Muscle of leg (tissue), 16 donors: ENCODE results near the gene ZNF540. TPM values are rescaled to one million over a fixed set of nuclear protein-coding genes. Genes with fewer than 3 reads are reported as not detected.

ENCODE experiments used
- DNase-seq: peaks from one replicate; pipeline ENCODE4 v3.0.0; 2013
- H3K27ac ChIP-seq: one replicate; pipeline ENCODE4 v1.5.1; 2013; ENCODE audit warnings: mild to moderate bottlenecking, low read length, control low read depth
- H3K27me3 ChIP-seq: one replicate; pipeline ENCODE4 v1.6.1; 2013; ENCODE audit warnings: low read length; ENCODE audit not compliant: control insufficient read depth, insufficient read depth
- H3K36me3 ChIP-seq: one replicate; pipeline ENCODE4 v1.6.1; 2013; ENCODE audit warnings: low read length; ENCODE audit not compliant: control insufficient read depth, insufficient read depth
- H3K4me1 ChIP-seq: one replicate; pipeline ENCODE4 v1.6.1; 2013; ENCODE audit warnings: low read length; ENCODE audit not compliant: control insufficient read depth, insufficient read depth
- H3K4me3 ChIP-seq: one replicate; pipeline ENCODE4 v1.5.1; 2013; ENCODE audit warnings: low read length, control low read depth
- H3K9me3 ChIP-seq: replicated peaks from 2 replicates; pipeline ENCODE4 v1.6.1; 2013; ENCODE audit warnings: low read depth, low read length; ENCODE audit not compliant: control insufficient read depth
- WGBS: methylation state at CpG from one replicate; pipeline ENCODE4 v1.1.5; 2013; ENCODE audit warnings: missing lambda C conversion rate; ENCODE audit not compliant: insufficient coverage; 5-methylcytosine and 5-hydroxymethylcytosine counted together
- long read RNA-seq, 11 donors: transcript quantifications; one replicate each; lab custom pipeline, GENCODE V29; 2026
- polyA plus RNA-seq, 8 donors: library from polyadenylated mRNA; unstranded; fragments of 120-200 nt; gene quantifications; one replicate each; pipeline versions ENCODE4 v1.2.1 to v1.2.3, GENCODE V29; 2013; ENCODE audit warnings: inconsistent platforms in 1 of 8, low replicate concordance in 1 of 8; ENCODE audit not compliant: insufficient read length in 8 of 8, insufficient read depth in 1 of 8
- total RNA-seq: library from RNA; stranded (reverse); fragments of 120-200 nt; gene quantifications from one replicate; pipeline ENCODE4 v1.2.4, GENCODE V29; 2013

The ZNF540 gene
- total RNA-seq, result 2.1 TPM
- 1 to 10 TPM; 1.4 to 2.3 (median 1.9) TPM for polyA plus RNA-seq
- long read RNA-seq, donor 1, partial matches to known transcripts, result 0 of 1 reads
- long read RNA-seq, donor 1, other reads (novel, unspliced or antisense), result 0 of 1 reads
- long read RNA-seq, donor 2, result 0 reads
- long read RNA-seq, donor 3, partial matches to known transcripts, result 0 of 1 reads
- long read RNA-seq, donor 3, other reads (novel, unspliced or antisense), result 0 of 1 reads
- long read RNA-seq, donor 4, partial matches to known transcripts, result 0 of 1 reads
- long read RNA-seq, donor 4, other reads (novel, unspliced or antisense), result 0 of 1 reads
- long read RNA-seq, donor 5, partial matches to known transcripts, result 0 of 1 reads
- long read RNA-seq, donor 5, other reads (novel, unspliced or antisense), result 0 of 1 reads
- long read RNA-seq, donor 6, partial matches to known transcripts, result 0 of 1 reads
- long read RNA-seq, donor 6, other reads (novel, unspliced or antisense), result 0 of 1 reads
- long read RNA-seq, donor 7, result 0 reads
- long read RNA-seq, donor 8, result 0 reads
- long read RNA-seq, donor 9, partial matches to known transcripts, result 0 of 1 reads
- long read RNA-seq, donor 9, other reads (novel, unspliced or antisense), result 0 of 1 reads
- long read RNA-seq, donor 10, partial matches to known transcripts, result 0 of 4 reads
- long read RNA-seq, donor 10, other reads (novel, unspliced or antisense), result 0 of 4 reads
- long read RNA-seq, donor 11, partial matches to known transcripts, result 0 of 1 reads
- long read RNA-seq, donor 11, other reads (novel, unspliced or antisense), result 0 of 1 reads

GRCh38 chr19:37594304-37594981 is at the start of gene ZNF540, which contains the start of gene ZNF571:
TSS of gene ZNF540 (plus strand) at chr19:37594876. CDS start at chr19:37598448, 3,572 bp downstream.
TSS of gene ZNF571 (minus strand) at chr19:37594792. CDS start at chr19:37586676, 8,116 bp downstream.
- H3K4me3 ChIP-seq, result peak within 1 kb of the TSS; percentile 91
- H3K4me1 ChIP-seq, result peaks cover 5% of the 10 kb centered on the region
- under 1% methylated on average over 52 of the region's 53 CpGs for WGBS
- no peaks in the 10 kb centered on the region for H3K27me3 ChIP-seq
- H3K36me3 ChIP-seq, result peaks cover 1% of the 10 kb centered on the region
- peaks cover 18% of the 10 kb centered on the region for H3K9me3 ChIP-seq
- DNase-seq, result peak; percentile 98
- H3K27ac ChIP-seq, result peak within 1 kb of the TSS; percentile 94

GRCh38 chr19:37551129-37551993 is 43.3 kb upstream of the ZNF540 start:
- 1% methylated on average over 63 of the region's 65 CpGs for WGBS
- peaks cover 79% of the 10 kb centered on the region for H3K9me3 ChIP-seq
- H3K27me3 ChIP-seq, result no peaks in the 10 kb centered on the region
- peak; percentile 69 for DNase-seq
- peak overlapping the region; percentile 68 for H3K4me3 ChIP-seq
- no peaks in the 10 kb centered on the region for H3K36me3 ChIP-seq
- peaks cover 4% of the 10 kb centered on the region for H3K4me1 ChIP-seq
- peak overlapping the region; percentile 87 for H3K27ac ChIP-seq

- no CpG with 5 or more reads among the region's 3 CpGs for WGBS
- no peak for DNase-seq
- Histone ChIP-seq H3K36me3 (peaks cover 10% of the 10 kb centered on the region), H3K4me3 (no peak overlapping the region), H3K27me3 (no peaks in the 10 kb centered on the region), H3K4me1 (no peaks in the 10 kb centered on the region), H3K27ac (no peak overlapping the region), H3K9me3 (peaks cover 78% of the 10 kb centered on the region)
These were observed 31.2 kb upstream of the ZNF540 start for GRCh38 chr19:37563518-37563917.

DNA sequence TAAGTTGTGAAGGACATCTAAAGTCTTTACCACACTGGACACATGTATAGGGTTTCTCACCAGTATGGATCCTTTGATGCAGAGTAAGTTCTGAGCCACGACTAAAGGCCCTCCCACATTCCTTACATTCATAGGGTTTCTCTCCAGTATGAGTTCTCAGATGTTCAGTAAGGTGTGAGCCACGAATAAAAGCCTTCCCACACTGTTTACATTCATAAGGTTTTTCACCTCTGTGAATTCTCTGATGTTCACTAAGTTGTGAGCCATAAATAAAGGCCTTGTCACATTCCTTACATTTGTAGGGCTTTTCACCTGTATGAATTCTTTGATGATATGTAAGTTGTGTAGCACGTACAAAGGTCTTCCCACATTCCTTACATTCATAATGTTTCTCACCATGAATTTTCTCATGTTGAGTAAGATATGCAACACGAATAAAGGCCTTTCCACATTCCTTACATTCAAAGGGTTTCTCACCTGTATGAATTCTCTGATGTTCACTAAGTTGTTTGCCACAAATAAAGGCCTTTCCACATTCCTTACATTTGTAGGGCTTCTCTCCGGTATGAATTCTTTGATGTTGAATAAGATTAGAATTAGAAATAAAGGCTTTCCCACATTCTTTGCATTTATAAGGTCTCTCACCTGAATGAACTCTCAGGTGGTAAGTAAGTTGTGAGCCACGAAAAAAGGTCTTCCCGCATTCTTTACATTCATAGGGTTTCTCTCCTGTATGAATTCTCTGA is 29.9 kb upstream of the ZNF540 start:
- Histone ChIP-seq H3K4me3 (no peak overlapping the region), H3K27me3 (no peaks in the 10 kb centered on the region), H3K4me1 (no peaks in the 10 kb centered on the region), H3K36me3 (peaks cover 10% of the 10 kb centered on the region), H3K27ac (no peak overlapping the region), H3K9me3 (peaks cover 76% of the 10 kb centered on the region)
- DNase-seq, result no peak
- WGBS, result no CpG with 5 or more reads among the region's 7 CpGs

GRCh38 chr19:37565370-37565669 is 29.4 kb upstream of the ZNF540 start:
- H3K36me3 ChIP-seq, result peaks cover 13% of the 10 kb centered on the region
- H3K4me1 ChIP-seq, result no peaks in the 10 kb centered on the region
- H3K9me3 ChIP-seq, result peaks cover 79% of the 10 kb centered on the region
- DNase-seq, result no peak
- no peak overlapping the region for H3K27ac ChIP-seq
- H3K27me3 ChIP-seq, result no peaks in the 10 kb centered on the region
- H3K4me3 ChIP-seq, result no peak overlapping the region

DNA sequence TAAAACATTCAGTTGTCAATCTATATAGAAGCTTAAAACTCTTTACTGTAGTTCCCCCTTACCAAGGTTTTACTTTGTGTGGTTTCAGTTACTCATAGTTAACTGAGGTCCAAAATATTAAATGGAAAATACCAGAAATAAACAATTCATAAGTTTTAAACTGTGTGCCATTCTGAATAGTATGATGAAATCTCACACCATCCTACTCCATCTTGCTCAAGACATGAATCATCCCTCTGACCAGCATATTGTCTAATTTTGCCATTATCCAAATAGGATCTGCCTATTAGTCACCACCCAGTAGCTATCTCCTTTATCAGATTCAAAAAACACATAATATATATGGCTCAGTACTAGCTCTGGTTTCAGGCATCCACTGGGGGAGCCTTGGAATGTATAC is 22.5 kb upstream of the ZNF540 start:
- no peak for DNase-seq
- H3K27me3 ChIP-seq, result no peaks in the 10 kb centered on the region
- H3K36me3 ChIP-seq, result peaks cover 6% of the 10 kb centered on the region
- H3K27ac ChIP-seq, result no peak overlapping the region
- no peaks in the 10 kb centered on the region for H3K4me1 ChIP-seq
- no peak overlapping the region for H3K4me3 ChIP-seq
- peaks cover 38% of the 10 kb centered on the region for H3K9me3 ChIP-seq

DNA sequence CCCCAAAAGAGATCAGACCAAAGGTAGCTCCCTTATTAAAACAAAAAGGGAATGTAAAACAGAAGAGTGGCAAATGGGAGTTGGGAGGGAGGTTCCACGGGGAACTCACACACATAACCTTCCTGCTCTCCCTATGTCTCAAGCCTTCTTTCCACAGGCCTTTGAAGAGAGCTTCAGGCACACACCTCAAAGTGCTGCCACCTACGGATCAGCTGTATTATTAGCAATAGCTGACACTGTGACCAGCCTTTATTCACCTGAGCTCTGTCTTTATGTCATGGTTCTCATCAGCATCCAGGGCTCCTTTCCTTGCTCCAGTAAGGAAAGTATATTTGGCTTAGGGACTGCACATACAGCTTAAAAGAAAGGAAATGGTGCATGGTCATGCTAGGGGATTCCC is 11.3 kb upstream of the ZNF540 start:
- no peak for DNase-seq
- H3K27ac ChIP-seq, result no peak overlapping the region
- H3K4me3 ChIP-seq, result no peak overlapping the region
- peaks cover 55% of the 10 kb centered on the region for H3K36me3 ChIP-seq
- H3K4me1 ChIP-seq, result no peaks in the 10 kb centered on the region
- H3K9me3 ChIP-seq, result peaks cover 70% of the 10 kb centered on the region
- H3K27me3 ChIP-seq, result no peaks in the 10 kb centered on the region
- 17% methylated on average over 1 of the region's 2 CpGs for WGBS

DNA sequence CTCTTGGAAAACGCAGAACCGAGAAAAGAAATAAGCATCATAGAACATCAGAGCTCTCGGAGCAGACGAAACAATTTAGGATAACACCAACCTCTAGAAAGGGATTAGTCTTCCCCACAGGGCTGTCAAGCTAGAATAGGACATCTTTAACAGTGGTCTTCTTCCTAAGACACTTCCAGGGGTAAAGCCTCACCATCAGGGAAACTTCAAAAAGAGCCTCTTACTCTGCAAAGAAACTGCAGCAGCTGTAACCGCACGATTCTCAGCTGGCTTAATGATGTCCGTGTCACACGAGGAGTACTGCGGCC is 726 bp upstream of the ZNF540 start:
- peak overlapping the region; percentile 91 for H3K4me3 ChIP-seq
- no peak for DNase-seq
- H3K4me1 ChIP-seq, result peaks cover 5% of the 10 kb centered on the region
- H3K27ac ChIP-seq, result peak overlapping the region; percentile 94
- peaks cover 19% of the 10 kb centered on the region for H3K9me3 ChIP-seq
- no peaks in the 10 kb centered on the region for H3K27me3 ChIP-seq
- no peaks in the 10 kb centered on the region for H3K36me3 ChIP-seq
- WGBS, result 0% methylated on average over 9 of the region's 9 CpGs

- DNase-seq, result peak; percentile 72
These were observed 306 bp downstream of the ZNF540 start for GRCh38 chr19:37594982-37595382.

More at GRCh38 chr19:37594982-37595382, 306 bp downstream of the ZNF540 start:
- Histone ChIP-seq H3K36me3 (peaks cover 2% of the 10 kb centered on the region), H3K4me1 (peaks cover 5% of the 10 kb centered on the region), H3K27ac (peak overlapping the region; percentile 94), H3K9me3 (peaks cover 14% of the 10 kb centered on the region), H3K27me3 (no peaks in the 10 kb centered on the region), H3K4me3 (peak overlapping the region; percentile 91)
- under 1% methylated on average over 17 of the region's 20 CpGs for WGBS
